Suppressor macrophage treated with lipopolysaccharide for 1 hour (primary cell): ENCODE measurements around the gene RAC2.

Experiments
- DNase-seq, 3 donors: peaks; one replicate each; pipeline ENCODE4 v3.0.0-alpha.2; 2020 to 2022

The RAC2 gene

DNA sequence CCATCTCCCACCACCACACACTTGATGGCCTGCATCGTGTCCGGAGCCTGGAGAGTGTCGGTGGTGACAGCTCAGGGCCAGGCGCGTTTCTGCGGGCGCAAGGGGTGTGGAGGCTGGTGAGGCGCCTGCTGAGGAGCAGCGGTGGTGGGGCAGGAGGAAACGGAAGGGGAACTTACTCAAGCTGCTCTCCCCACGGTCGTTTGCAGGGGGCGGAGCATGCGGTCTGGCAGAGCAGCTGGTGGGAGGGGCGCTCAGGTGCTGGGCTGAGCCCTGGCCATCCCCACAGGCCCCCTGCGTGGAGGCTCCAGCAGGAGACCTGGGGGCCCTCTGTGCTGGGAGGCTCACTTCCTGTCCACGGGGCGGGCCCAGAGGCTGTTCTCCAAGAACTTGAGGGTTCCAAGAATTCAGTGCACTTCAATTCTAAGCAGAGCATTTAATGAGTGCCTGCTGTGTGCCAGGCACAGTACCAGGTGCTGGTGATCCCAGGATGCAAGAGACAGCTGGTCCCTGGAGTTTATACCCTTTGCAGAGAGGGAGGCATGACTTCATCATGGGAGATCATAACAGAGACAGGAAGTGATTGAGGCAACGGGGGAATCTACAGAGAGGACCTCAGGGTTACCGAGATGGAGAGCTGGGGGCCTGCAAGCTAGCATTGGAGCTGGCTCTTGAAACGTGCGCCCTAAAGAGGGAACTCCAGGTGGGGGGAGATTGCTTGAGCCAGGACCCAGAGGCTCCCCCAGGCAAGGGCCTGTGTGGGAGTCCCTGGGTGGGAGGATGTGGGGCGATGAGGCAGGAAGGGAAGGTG lies at the start of gene RAC2:
RAC2 (minus strand) TSS at position 156 of the 808 bp plus-strand sequence; CDS start at position 35, 121 bp downstream.
- DNase-seq: peak; percentile 90 to 92 (median 90)

DNA sequence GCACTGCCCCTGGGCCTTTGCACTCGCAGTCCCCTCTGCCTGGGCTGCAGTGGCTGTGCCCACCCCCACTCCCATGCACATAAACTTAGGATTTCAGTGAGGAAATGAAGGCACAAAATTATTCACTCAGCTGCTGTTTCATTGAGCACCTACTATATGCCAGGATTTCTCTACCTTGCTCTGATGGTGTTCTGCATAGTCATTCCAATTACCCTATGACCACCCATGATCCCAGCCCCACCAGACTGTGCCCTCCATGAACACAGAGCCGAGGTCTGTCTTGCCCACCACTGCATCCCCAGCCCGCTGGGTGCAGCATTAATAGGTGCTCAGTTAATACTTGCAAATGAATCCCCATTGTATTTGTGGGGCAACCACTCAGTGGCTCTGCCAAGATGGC lies 49.1 kb upstream of the RAC2 start:
- no peak for DNase-seq

DNA sequence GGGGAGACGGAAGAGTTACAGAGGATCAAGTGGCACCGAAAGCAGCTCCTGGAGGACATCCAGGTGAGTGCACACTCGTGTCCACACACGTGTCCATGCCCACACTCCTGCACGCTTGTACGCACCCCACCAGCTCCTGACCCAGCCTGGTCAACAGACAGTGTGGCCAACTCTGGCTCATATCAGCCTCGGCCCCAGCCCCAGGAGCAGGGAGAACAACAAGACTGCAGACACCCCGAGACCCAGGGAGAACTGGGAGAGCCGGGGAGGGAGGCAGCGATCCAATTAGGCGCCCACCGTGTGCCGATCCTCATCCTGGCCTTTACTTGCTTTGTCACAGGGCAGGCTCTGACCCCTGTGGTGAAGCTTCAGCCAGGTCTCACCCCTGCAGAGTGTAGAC lies 48.6 kb upstream of the RAC2 start:
- no peak for DNase-seq

DNA sequence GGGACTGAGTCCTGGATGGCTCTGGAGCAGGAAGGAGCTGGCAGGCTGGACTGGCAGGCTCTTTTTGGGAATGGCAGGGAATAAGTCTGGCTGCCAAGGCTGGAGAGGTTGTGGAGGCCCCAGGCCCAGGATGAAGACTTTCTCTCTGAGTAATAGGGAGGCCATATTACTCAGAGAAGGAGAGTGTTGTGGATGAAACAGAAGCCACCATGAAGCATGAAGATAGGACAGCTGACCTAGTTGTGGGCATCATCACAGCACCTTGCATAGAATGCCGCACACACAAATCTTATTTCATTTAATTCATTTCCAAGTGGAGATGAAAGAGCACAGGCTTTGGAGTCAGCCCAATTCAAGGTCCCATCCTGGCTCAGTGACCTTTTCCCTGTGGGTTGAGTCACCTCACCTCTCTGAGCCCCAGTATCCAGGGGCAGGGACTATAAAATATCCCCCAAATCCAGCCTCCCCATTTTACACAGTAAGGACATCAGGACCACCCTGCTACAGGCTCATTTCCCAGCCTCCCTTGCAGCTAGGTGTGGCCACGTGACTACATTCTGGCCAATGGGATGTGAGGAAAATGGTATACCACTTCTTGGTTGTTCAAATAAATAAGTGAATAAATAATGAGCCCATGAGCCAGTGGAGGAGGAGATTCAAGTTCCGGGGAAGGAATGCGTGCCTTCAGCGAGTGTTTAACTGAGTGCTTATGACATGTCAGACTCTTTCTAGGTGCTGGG lies 47.7 kb upstream of the RAC2 start:
- DNase-seq: no peak

DNA sequence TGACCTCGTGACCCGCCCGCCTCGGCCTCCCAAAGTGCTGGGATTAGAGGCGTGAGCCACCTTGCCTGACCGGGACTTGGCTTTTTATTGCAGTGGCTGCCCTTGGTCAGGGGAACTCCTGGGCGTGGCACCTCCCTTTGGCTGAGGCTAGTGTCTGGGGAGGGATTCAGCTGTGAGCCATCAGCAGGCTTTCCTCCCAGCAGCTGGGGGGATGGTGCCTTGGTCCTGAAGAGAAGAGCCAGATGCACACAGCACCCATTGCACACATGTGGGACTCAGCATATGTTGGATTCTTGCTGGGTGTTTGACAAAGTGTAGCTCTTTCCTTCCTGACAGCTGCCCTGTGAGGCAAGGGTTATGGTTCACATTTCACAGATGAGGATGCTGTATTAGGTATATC lies 46.7 kb upstream of the RAC2 start:
- DNase-seq: peak in 2 of 3 donors; percentile 36 to 53

DNA sequence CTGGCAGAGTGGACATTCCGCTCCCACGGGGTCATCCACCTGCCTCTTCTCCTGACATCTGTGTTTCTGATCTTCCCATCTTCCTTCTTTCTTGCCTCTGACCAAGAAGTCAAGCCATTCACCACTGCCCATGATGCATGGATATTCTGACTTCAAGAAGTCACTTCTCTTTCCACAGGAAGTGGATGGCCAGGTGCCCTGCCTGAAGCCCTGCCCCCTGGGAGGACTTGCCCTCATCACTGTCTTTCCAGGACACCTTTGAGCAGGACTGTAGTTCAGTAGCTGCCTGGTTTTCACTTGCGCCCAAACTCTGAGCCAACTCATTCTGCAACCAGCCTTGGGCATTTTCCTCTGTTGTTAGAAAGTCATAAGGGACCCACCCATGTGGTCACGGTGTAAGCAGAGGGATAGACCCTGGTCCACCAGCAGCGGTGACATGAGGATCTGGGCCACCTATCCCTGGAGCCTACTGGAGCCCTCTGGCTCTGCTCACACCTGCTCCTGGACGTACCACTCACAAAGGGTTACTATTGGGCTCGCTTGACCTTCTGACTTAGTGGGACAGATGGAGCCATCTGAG lies 45.2 kb upstream of the RAC2 start:
- no peak for DNase-seq

DNA sequence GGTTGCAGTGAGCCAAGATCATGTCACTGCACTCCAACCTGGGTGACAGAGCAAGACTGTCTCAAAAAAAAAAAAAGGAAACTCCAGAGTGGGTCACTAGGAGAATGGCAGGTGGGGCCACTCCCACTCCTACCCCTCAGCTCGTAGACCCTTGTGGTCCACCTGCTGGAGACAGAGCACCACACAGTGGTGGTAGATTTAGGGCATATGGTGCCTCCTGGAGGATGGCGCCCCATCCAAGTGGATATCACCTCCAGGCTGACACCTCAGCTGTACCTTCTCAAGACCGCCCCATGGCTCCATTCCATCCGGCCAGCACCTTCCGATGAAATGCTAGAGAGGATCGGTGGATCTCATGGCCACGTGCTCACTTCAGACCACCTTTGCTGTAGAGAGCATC lies 44.5 kb upstream of the RAC2 start:
- no peak for DNase-seq

DNA sequence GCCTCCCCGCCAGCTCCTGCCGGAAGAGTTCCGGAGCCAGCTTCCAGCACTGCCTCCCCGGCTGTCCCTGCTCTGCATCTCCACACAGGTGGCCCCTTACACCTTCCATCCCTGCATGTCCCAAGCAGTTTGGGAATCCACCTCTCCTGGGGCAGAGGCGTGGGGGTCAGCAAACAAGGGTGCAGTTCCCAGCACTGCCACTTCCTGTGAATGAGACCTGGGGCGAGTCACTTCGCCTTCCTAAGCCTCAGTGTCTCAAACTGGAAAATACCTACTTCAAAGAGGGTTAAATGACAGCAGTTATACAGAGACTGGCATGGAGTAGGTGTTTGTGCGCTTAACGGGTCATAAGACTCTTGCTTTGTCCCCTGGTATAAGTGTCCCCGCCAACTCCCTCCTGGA lies 43.5 kb upstream of the RAC2 start:
- DNase-seq: peak in 1 of 3 donors; percentile 24

DNA sequence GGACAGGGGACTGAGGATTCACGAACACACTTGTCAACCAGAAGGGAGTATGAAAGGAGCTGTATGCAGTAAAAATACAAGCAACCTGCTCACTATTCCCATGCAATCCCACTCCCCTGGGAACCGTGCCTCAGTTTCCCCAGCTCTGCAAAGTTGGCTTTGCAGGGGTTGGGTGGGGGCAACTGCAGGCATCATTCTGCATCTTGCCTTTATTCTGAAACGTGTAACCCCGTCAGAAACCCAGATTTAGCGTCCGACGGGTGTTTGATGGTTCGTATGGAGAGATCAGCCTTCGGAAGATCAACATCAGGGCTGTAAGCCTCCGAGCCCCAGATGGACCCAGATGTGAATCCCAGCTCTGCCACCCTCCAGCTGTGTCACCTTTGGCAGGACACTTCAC lies 41.9 kb upstream of the RAC2 start:
- DNase-seq: no peak

DNA sequence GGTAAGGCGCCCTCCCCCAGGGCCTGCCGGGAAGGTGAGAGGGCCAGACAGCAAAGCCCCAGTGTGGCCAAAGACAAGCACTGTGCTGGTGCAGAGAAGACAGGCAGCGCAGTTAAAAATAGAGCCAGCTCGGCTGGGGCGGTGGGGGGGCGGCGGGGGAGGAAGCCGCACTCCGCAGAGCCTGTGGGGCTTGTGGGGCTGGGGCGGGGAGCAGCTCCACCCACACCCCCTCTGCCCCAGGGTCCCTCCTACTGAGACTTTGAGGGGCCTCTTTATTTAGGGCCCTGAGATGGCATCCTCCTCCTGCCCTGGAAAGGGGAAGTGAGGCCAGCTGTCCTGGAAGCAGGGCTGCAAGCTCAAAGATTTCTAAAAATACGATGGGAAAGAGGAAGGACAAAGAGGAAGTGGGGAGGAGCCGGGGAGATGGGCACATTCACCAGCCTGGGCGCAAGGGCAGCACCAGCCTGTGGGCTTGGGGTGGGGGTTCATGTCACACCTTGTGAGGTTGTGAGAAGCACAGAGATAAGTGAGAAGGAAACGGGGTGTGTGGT lies 40.8 kb upstream of the RAC2 start:
- peak; percentile 89 to 96 (median 90) for DNase-seq

DNA sequence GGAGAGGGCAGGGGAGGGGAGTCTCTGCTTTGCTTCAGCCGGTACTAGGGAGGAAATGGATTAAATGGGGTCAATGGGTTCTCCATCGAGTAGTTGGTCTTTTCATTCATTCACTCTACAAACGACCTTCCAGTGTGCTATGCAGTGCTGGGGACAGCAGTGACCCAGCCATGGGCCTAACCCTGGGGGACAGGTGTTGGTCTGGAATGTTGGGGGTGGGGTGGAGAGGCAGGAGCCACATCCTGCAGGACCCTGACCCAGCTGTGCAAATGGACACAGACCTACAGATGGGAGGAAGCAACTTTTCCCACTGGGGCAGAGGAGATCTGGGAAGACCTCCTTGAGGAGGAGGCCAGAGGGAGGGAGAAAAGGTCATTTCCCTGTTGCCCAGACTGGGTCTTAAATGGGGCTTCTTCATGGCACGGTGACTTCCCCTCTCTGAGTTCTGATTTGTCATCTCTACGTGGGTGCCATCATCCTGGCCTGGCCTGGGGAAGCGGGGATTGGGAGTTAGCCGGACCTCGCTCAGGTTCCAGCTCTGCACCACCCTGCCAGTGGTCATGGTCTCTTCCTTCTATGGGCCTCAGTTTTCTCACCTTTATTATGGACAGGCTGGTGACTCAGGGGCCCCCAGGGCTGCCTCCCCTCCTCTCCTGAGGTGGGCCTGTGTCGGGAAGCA lies 40.2 kb upstream of the RAC2 start:
- DNase-seq: peak; percentile 81 to 89 (median 83)

DNA sequence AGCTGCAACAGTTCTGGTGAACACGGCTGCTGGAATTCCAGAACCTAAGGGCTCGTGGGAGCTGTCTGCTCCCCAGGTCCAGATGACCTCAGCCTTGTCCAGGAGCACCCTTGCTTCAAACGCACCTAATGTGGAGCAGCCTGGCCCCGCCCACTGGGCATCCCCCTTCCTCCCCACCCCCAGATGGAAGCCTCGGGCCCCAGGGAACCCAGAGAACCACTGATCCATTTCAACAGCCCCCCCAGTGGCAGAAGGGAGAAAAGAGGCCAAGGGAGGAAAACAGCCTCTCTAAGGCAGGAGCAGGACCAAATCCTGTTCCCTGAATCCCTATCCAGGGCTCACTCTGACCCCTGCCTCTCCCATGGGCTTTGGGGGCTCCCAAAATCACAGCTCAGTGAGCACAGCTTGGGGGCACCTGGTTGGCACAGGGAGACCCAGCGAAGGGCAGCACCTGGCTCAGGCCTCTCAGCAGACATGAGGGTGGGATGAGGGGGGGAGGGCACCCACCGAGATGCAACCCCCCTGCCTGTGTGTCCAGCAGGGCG lies 39.4 kb upstream of the RAC2 start:
- peak; percentile 60 to 90 (median 90) for DNase-seq

DNA sequence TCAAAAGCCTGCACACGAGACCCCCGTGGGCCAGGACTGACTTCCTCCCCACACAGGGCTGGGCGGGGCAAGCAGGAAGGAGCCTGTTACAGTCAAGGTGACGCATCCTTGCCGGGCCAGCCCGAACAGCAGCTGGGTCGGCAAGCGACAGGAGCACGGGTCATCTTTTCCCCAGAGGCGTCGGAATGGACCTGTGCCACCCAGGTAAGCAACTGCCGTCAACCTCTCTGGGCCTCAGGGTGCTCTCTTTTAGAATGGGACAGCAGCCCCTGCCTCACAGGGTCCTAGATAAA lies 38.3 kb upstream of the RAC2 start, which contains the start of gene CYTH4:
CYTH4 (plus strand) TSS at position 124 of the 293 bp plus-strand sequence; CDS start at position 186, 62 bp downstream.
- DNase-seq: peak; percentile 95 to 97 (median 96)

DNA sequence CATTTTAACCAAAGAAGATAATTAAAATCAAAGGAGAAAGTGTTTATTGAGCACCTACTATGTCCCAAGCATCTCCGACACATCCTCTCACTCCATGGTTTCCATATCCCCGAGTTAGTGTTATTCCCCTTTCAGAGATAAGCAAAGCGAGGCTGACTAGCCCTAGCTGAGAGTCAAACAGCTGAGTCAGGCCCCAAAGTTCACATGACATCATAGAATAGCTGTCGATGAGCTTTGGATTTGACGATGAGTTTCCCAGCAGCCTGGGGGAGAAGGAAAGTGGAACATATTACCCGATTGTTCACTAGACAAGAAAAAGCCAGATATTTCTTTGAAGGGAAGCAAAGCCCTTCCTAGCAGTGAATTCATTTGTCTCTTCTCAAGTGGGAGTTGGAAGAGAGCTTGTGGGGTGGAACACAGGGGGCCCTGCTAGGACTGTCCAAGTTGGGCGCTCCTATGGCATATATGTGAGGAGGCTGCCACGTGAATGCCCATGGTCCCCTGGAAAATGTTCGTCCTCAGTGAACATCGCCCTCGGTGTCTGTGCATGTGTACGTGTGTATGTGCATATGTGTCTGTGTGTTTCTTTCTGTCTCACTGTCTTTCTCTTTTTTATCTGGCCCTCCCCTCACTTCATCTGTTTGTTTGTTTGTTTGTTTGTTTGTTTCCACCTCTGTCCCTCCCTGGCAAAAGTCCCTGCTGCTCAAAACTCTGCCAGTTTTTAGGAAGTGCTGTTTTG lies 37.7 kb upstream of the RAC2 start:
- DNase-seq: peak; percentile 87 to 98 (median 95)

DNA sequence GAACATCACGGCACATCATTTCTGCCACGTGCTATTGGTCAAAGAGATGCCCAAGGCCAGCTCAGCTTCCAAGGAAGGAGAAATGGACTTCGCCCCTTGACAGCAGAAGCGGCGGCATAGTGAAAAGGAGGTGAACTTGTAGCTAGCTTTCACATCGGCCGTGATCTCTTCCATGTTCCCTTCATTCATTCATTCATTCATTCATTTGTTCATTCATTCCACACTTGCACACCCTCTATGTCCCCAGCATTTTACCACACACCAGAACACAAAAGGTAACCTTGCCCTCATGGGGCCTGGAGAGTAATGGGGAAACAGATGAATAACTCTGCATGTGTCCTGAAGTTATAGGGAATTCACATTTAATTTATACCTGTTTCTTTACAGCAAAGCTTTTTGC lies 37.1 kb upstream of the RAC2 start:
- DNase-seq: no peak

DNA sequence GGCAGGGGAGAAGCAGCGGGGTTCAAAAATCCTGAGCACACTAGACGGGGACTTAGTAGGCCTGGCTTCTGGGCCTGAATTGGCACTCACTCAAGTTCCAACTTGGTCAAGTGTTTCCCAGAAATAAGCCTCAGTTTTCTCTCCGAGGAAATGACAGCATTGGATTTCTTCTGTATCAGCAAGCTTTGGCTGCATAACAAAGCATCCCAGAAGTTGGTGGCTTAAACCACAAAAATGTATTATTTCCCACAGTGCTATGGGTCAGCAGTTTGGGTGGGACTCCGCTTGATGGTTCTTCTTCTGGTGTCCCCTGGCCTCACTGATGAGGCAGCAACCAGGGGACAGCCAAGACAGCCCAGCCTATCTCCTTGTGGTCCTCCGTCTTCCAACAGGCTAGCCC lies 36.6 kb upstream of the RAC2 start:
- DNase-seq: no peak

DNA sequence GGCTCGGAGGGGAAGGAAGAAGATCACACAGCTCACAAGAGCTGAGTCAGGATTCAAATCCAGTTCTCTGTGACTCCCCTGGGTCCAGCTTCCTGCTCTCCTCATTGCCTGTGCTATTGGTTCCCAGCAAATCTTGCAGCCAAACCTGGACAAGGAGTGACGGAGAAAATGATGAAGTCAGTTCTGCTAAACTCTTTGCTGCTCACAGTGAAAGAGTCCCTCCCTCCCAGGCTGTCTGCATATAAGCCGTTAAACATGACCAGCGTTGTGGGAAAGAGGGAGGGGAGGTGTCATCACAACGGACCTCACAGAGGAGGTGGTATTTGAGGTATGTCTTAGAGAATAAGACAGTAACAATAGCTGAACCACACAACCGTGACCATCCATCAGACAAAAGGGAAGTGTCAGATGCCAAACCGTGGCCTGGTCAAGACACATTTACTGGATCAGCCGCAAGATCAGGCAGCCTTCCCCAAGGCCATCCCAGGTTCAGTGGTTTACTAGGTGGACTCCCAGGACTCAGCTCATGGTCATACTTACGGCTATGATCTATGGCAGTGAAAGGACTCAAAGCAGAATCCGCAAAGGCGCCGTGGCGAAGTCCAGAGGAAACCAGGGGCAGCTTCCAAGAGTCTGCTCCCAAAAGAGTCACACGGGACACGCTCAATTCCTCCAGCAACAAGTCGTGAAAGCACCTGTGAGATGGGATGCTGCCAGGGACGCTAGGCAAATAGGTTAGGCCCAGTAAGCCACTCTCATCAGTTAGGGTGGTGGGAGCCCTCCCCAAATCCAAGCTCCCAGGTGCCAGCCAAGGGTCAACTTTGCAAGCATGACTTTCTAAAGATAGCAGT lies 35.5 kb upstream of the RAC2 start:
- peak; percentile 44 to 79 (median 51) for DNase-seq

DNA sequence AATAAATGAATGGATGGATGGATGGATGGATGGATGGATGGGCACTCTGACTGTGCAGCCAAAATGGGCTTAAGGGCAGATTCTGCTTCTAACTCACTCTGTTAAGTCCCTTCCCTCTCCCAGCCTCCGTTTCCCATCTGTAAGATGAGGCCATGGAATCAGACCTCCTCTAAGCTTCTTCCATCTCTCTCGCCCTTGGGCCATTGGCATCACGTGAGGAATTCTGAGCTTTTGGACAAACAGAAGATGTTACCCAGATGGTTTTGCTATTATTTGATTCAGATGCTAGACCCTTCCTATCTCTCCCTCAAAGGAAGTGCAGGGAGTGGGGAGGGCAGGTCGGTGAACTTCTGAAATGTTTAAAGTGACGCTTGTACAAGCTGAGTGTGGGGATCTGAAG lies 34.2 kb upstream of the RAC2 start:
- no peak for DNase-seq

DNA sequence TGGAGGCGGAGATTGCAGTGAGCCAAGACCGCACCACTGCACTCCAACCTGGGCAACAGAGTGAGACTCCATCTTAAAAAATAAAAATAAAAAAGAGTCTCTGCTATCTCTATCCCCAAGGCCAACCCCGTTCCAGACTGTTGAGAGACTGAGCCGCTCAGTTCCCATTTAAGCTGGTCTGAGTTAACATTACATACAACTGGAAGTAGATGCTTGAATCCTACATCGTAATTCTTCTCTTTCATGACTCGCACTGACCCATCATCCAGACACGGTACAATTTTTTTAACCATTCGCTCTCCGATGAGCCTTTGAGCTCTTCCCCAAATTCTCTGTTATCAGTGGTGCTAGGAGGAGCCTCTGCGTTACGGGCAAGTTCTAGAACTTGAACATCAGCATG lies 33.3 kb upstream of the RAC2 start:
- DNase-seq: peak in 2 of 3 donors; percentile 32 to 57

DNA sequence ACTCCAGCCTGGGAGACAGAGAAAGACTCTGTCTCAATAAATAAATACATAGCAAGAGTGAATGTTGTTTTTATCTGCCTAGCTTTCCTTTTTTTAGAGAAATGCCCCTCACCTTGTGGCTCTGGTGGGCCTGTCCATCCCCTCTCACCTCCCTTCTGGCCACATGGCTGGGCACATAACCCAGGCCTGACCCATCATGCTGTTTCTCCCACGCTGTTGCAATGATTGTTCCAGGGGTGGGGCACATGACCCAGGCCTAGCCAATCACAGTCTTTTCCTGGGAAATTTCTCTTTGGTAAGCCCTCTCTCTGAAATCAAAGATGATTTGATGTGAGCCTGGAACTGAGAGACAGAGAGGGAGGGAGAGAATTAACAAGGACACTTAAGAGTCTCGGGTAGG lies 32.7 kb upstream of the RAC2 start:
- peak; percentile 71 to 77 (median 73) for DNase-seq

DNA sequence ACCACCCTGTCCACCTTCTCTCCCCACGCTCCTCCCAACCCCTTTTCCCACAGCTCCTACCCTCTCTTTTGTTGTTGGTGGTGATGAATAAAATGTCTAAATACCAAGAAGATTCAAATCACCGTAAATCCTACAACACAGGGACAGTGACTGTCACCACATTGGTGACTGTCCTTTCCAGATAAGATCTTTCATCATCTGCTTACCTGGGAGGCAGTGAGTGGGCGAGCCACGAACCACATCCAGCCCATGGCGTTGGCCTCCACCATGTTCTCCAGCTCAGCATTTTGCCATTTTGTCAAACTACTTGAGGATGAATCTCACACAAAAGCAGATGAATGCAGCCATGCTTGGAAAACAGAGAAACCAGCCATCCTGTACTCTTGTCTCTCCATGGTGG lies 31.6 kb upstream of the RAC2 start:
- DNase-seq: no peak
